Right cardiac atrium (tissue), 5 donors: ENCODE data around the gene C3orf33. TPM values are rescaled to one million over a fixed set of nuclear protein-coding genes. Genes with fewer than 3 reads are reported as not detected.

Experiments used
- ATAC-seq, 2 donors: fragments of 200-7000 bp; cut with Tn5 transposase; one replicate each; pipeline versions ENCODE4 v1.8.0 to v1.9.1; 2020; ENCODE audit warnings: moderate library complexity in 2 of 2, mild to moderate bottlenecking in 1 of 2
- DNase-seq, 3 donors: peaks; one replicate each; pipeline ENCODE4 v3.0.0-alpha.2; 2020
- H3K27ac ChIP-seq: one replicate; pipeline ENCODE4 v1.5.1; 2013; ENCODE audit warnings: mild to moderate bottlenecking, low read length, control low read depth, moderate library complexity
- H3K27me3 ChIP-seq: one replicate; pipeline ENCODE4 v1.6.1; 2013; ENCODE audit not compliant: control insufficient read depth, insufficient read depth
- H3K4me1 ChIP-seq: one replicate; pipeline ENCODE4 v1.6.1; 2013; ENCODE audit warnings: low read length; ENCODE audit not compliant: control insufficient read depth, insufficient read depth
- H3K4me3 ChIP-seq: one replicate; pipeline ENCODE4 v1.5.1; 2013; ENCODE audit warnings: low read length, control low read depth
- H3K9me3 ChIP-seq: one replicate; pipeline ENCODE4 v1.6.1; 2013; ENCODE audit warnings: low read length; ENCODE audit not compliant: control insufficient read depth
- WGBS: extraction: QIAGEN DNeasy Blood & Tissue Kit; methylation state at CpG from one replicate; pipeline ENCODE4 v1.1.7; 2013; 5-methylcytosine and 5-hydroxymethylcytosine counted together
- intact Hi-C, 4 donors: fragments of 100-400 bp; cut with DNase I; formaldehyde crosslinking; loops; one replicate each; pipeline versions ENCODE4 v1.11.0 to v1.14.0; 2022 to 2023
- polyA plus RNA-seq: library from polyadenylated mRNA; stranded (reverse); fragments of 200-250 nt; gene quantifications from one replicate; pipeline ENCODE4 v1.2.3, GENCODE V29; 2013
- total RNA-seq, 4 donors: library from RNA; stranded (reverse); fragmentation: NEBNext Ultra II Directional; extraction: Animal tissue kit (Norgen Biotek cat#: 25700); gene quantifications; one replicate each; pipeline ENCODE4 v1.2.1, GENCODE V29; 2021
- donor health status: healthy with polysubstance abuse.
- donor health status: DM: no; HTN: yes; CAD: no.
- donor health status: DM: no; HTN: no; CAD: no.
- donor health status: DM: no; HTN: yes; CAD: no; lungs with severe emphysema.
- donor health status: DM: yes; HTN: yes; CAD: no.

The C3orf33 gene
- total and polyA plus RNA-seq, 5 donors = 6.0 to 11.0 (median 7.9) TPM

GRCh38 chr3:155739154-155739553 lies 66.9 kb downstream of the C3orf33 start:
- H3K4me1 ChIP-seq = no peaks in the 10 kb centered on the region
- no peaks in the 10 kb centered on the region for H3K9me3 ChIP-seq
- 60% methylated on average over 5 of the region's 5 CpGs for WGBS
- intact Hi-C loops = no loop called here
- no peak overlapping the region for H3K4me3 ChIP-seq
- H3K27ac ChIP-seq = no peak overlapping the region
- no peak for DNase-seq
- no peak for ATAC-seq
- no peaks in the 10 kb centered on the region for H3K27me3 ChIP-seq

GRCh38 chr3:155738580-155739076 lies 67.5 kb downstream of the C3orf33 start:
- Histone ChIP-seq H3K27me3 (no peaks in the 10 kb centered on the region), H3K4me3 (no peak overlapping the region), H3K27ac (no peak overlapping the region), H3K4me1 (no peaks in the 10 kb centered on the region), H3K9me3 (no peaks in the 10 kb centered on the region)
- intact Hi-C loops = no loop called here
- DNase-seq (no peak), ATAC-seq (no peak)
- 88% methylated on average over 13 of the region's 13 CpGs for WGBS

- no peak overlapping the region for H3K4me3 ChIP-seq
- no peaks in the 10 kb centered on the region for H3K9me3 ChIP-seq
- ATAC-seq (peak in 1 of 2 donors; percentile 16), DNase-seq (no peak)
- 49% methylated on average over 8 of the region's 8 CpGs for WGBS
- no peaks in the 10 kb centered on the region for H3K4me1 ChIP-seq
- intact Hi-C loops = no loop called here
- H3K27me3 ChIP-seq = no peaks in the 10 kb centered on the region
- no peak overlapping the region for H3K27ac ChIP-seq
These were observed 68.1 kb downstream of the C3orf33 start for GRCh38 chr3:155737844-155738460.

DNA sequence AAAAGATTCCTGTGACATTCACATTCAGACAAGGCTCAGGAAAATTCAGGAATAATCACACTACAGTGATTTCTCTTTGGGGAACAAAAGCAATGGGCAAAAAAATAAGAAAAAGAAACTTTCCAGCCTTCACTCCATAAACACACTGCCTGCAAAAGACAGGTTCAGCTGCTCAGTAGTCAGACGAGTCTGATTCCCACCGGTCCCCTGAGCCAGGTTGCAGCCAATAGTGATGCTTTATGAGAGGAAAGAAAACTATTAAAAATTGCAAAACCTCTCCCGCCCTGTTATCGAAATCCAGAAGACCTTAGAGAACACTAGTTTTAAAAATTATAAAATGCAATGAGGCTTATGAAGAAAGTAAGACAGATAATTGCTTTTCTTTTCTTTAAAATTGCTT lies 69.7 kb downstream of the C3orf33 start:
- no peaks in the 10 kb centered on the region for H3K9me3 ChIP-seq
- 67% methylated on average over 4 of the region's 4 CpGs for WGBS
- H3K4me1 ChIP-seq = no peaks in the 10 kb centered on the region
- no peak for DNase-seq
- intact Hi-C loops = no loop called here
- ATAC-seq = no peak
- no peak overlapping the region for H3K27ac ChIP-seq
- no peaks in the 10 kb centered on the region for H3K27me3 ChIP-seq
- no peak overlapping the region for H3K4me3 ChIP-seq

DNA sequence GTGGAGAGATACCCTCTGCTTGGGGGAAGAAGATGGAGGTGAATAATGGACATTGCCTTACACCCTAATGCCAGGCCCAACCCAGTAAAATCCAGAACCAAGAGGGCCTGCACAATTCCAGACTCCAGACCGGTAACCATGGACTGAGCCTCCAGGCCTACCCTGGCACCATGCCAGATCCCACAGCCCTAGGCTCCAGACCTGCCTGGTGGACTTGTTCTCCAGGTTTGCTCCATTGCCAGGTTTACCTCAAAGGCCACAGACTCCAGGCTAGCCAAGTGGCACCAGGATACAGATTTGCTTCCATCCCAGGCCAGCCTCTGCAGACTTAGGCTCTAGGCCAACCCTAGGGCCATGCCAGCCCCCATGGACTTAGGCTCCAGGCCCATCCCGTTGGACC lies 75.2 kb downstream of the C3orf33 start:
- Histone ChIP-seq H3K27me3 (no peaks in the 10 kb centered on the region), H3K4me3 (no peak overlapping the region), H3K9me3 (no peaks in the 10 kb centered on the region), H3K4me1 (no peaks in the 10 kb centered on the region), H3K27ac (no peak overlapping the region)
- ATAC-seq (peak in 1 of 2 donors; percentile 22), DNase-seq (no peak)
- intact Hi-C loops = no loop called here
- 86% methylated on average over 2 of the region's 2 CpGs for WGBS

DNA sequence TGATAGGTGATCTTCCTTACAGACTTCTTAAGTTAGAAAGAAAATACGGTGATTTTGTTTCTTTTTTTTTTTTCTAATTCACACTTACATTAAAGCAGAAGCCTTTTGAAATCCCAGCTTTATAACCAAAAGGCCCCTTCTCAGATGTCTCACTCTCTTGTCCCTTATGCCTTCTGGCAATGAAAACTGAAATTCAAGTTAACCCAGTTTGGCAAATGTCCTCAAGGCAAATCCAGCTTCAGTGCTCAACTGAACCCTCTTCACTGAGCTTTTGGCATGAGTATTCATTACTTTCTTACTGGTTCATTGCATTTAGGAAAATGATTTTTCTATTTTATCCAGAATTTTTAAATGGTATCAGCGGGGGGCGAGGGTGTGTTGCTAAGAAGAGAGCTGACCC lies 78.2 kb downstream of the C3orf33 start:
- DNase-seq = no peak
- intact Hi-C loops = no loop called here
- H3K27me3 ChIP-seq = no peaks in the 10 kb centered on the region

GRCh38 chr3:155714295-155714718 lies 91.8 kb downstream of the C3orf33 start:
- Histone ChIP-seq H3K4me1 (no peaks in the 10 kb centered on the region), H3K27ac (no peak overlapping the region), H3K9me3 (no peaks in the 10 kb centered on the region), H3K4me3 (no peak overlapping the region), H3K27me3 (no peaks in the 10 kb centered on the region)
- WGBS = 65% methylated on average over 5 of the region's 5 CpGs
- no peak for ATAC-seq
- intact Hi-C loops = no loop called here
- no peak for DNase-seq

More for the DNA sequence above, 78.2 kb downstream of the C3orf33 start:
- ATAC-seq = no peak
- no peak overlapping the region for H3K27ac ChIP-seq
- H3K9me3 ChIP-seq = no peaks in the 10 kb centered on the region
- H3K4me3 ChIP-seq = no peak overlapping the region
- no peaks in the 10 kb centered on the region for H3K4me1 ChIP-seq
- 89% methylated on average over 3 of the region's 3 CpGs for WGBS

Other genes with a start within 250 kb of the C3orf33 start
- 1 to 10 TPM; 1.6 to 6.3 (median 3.7) TPM for gene PLCH1, start 61.2 kb downstream of the C3orf33 start, total RNA-seq
- 1.1 TPM for gene PLCH1, start 61.2 kb downstream of the C3orf33 start, polyA plus RNA-seq
- gene SLC33A1, start 48.1 kb upstream of the C3orf33 start, total RNA-seq = 10 to 100 TPM; 21.6 to 34.0 (median 26.8) TPM
- 10.0 TPM for gene SLC33A1, start 48.1 kb upstream of the C3orf33 start, polyA plus RNA-seq
- gene GMPS, start 64.4 kb upstream of the C3orf33 start, total RNA-seq = 10 to 100 TPM; 34.2 to 38.3 (median 36.3) TPM
- 17.2 TPM for gene GMPS, start 64.4 kb upstream of the C3orf33 start, polyA plus RNA-seq